HepG2 (cell line): ENCODE data around the gene KCNH1. TPM values are rescaled to one million over a fixed set of nuclear protein-coding genes. Genes with fewer than 3 reads are reported as not detected.

Experiments
- ATAC-seq: fragments of 200-7000 bp; cut with Tn5 transposase; 3 replicates; pipeline ENCODE4 v1.9.1; 2020; ENCODE audit warnings: mild to moderate bottlenecking, moderate library complexity
- BruUV-seq: library from RNA; stranded (reverse); fragments of 400-500 nt; replicated peaks from 2 replicates; lab custom pipeline; 2021; lab: Mats Ljungman, UMichigan
- CTCF ChIA-PET: fragments of 300-600 bp; formaldehyde crosslinking; extraction: SDS; loops from one replicate; lab custom pipeline; 2021; ENCODE audit warnings: low total read pairs, inconsistent platforms, low intra/inter-chr PET ratio; lab: Yijun Ruan, JAX
- POLR2A ChIA-PET: fragments of 350-600 bp; sonication (Branson Sonifier 250); formaldehyde crosslinking; loops from one replicate; lab custom pipeline; 2020; ENCODE audit warnings: antibody characterized with exemption, inconsistent platforms; lab: Yijun Ruan, JAX
- DNase-seq: peaks from one replicate; pipeline ENCODE4 v3.0.0-alpha.2; 2015; ENCODE audit warnings: low spot score
- FAIRE-seq: peaks from 3 replicates; lab custom pipeline; 2011; peaks lifted over from hg19 to GRCh38; lab: Jason Lieb, UNC
- H2AFZ ChIP-seq: one replicate; pipeline ENCODE4 v1.6.1; 2011; ENCODE audit warnings: low read length, inconsistent platforms
- H3K27ac ChIP-seq: fragments of 300-600 bp; 3 replicates; pipeline ENCODE4 v1.8.0; 2011; ENCODE audit warnings: mixed run types, mild to moderate bottlenecking, mixed read lengths, low read length, inconsistent platforms; ENCODE audit not compliant: insufficient read depth; ENCODE audit errors: extremely low read length
- H3K27me3 ChIP-seq, 2 experiments: fragments of 200-600 bp in 1 of 2; 2 replicates in 1 of 2; 3 replicates in 1 of 2; pipeline versions ENCODE4 v1.6.0 to v1.8.0; 2011; ENCODE audit warnings: low read length in 2 of 2, mild to moderate bottlenecking in 2 of 2, moderate library complexity in 2 of 2, inconsistent platforms in 1 of 2; ENCODE audit not compliant: insufficient read depth in 2 of 2, control insufficient read depth in 1 of 2
- H3K36me3 ChIP-seq, 2 experiments: fragments of 200-600 bp in 1 of 2; replicated peaks in 1 of 2; 2 replicates in 1 of 2; 3 replicates in 1 of 2; pipeline versions ENCODE4 v1.5.1 to v1.8.0; 2011; ENCODE audit warnings: low read length in 2 of 2, inconsistent platforms in 1 of 2; ENCODE audit not compliant: insufficient read depth in 2 of 2, control insufficient read depth in 1 of 2
- H3K4me1 ChIP-seq: 2 replicates; pipeline ENCODE4 v1.5.1; 2012; ENCODE audit warnings: low read length, inconsistent platforms; ENCODE audit not compliant: insufficient read depth
- H3K4me2 ChIP-seq: 2 replicates; pipeline ENCODE4 v1.6.0; 2011; ENCODE audit warnings: low read depth, low read length, inconsistent platforms
- H3K4me3 ChIP-seq, 3 experiments: fragments of 200-600 bp in 1 of 3; sonication (generic), shearing (Covaris generic) in 1 of 3; replicated peaks in 1 of 3; 2 replicates each; pipeline ENCODE4 v1.5.1; 2011 to 2016; ENCODE audit warnings: low read length in 3 of 3, inconsistent platforms in 2 of 3, low read depth in 2 of 3, mild to moderate bottlenecking in 2 of 3, control low read depth in 1 of 3, mixed read lengths in 1 of 3; ENCODE audit not compliant: insufficient read depth in 1 of 3
- H3K79me2 ChIP-seq: one replicate; pipeline ENCODE4 v1.6.1; 2011; ENCODE audit warnings: low read length, inconsistent platforms; ENCODE audit not compliant: insufficient read depth
- H3K9ac ChIP-seq: 2 replicates; pipeline ENCODE4 v1.6.0; 2011; ENCODE audit warnings: mild to moderate bottlenecking, low read depth, low read length, inconsistent platforms; ENCODE audit not compliant: insufficient read depth
- H3K9me3 ChIP-seq: 2 replicates; pipeline ENCODE4 v1.5.1; 2012; ENCODE audit warnings: mild to moderate bottlenecking, low read length
- H4K20me1 ChIP-seq: 2 replicates; pipeline ENCODE4 v1.6.0; 2011; ENCODE audit warnings: inconsistent platforms, mild to moderate bottlenecking, low read length, moderate library complexity; ENCODE audit not compliant: insufficient read depth
- MED13 ChIP-seq: sonication (generic); formaldehyde crosslinking; IDR thresholded peaks from 2 replicates; pipeline ENCODE4 v1.5.0; 2020; ENCODE audit warnings: missing genetic modification reagents
- ZNF552 ChIP-seq: sonication (generic); formaldehyde crosslinking; IDR thresholded peaks from 2 replicates; pipeline ENCODE4 v1.9.0; 2022; ENCODE audit warnings: missing genetic modification reagents, mild to moderate bottlenecking, borderline replicate concordance
- ZNF598 ChIP-seq: sonication (generic); formaldehyde crosslinking; IDR thresholded peaks from 2 replicates; pipeline ENCODE4 v1.5.1; 2020; ENCODE audit warnings: mild to moderate bottlenecking, missing genetic modification reagents, borderline replicate concordance
- WGBS: methylation state at CpG from one replicate; pipeline ENCODE4 v1.1.6; 2017; ENCODE audit warnings: low lambda C conversion rate; 5-methylcytosine and 5-hydroxymethylcytosine counted together
- in situ Hi-C: cut with HindIII; loops from 2 replicates; pipeline ENCODE4 v1.10.0; 2017; ENCODE audit warnings: low pct_unique_long_range_greater_than_20kb; ENCODE audit not compliant: extremely low pct_ligation_motif_present
- intact Hi-C: fragments of 100-400 bp; cut with micrococcal nuclease; formaldehyde crosslinking; loops from one replicate; pipeline ENCODE4 v1.10.0; 2022; ENCODE audit not compliant: unreplicated experiment
- polyA plus RNA-seq, 8 experiments: library from polyadenylated mRNA; depleted of rRNA in 3 of 8; stranded (reverse) in 7 of 8; unstranded in 1 of 8; fragments of >200 nt; fragmentation: Illumina TruSeq in 4 of 8; extraction: Trizol in 4 of 8; gene quantifications; 2 replicates each; pipeline versions ENCODE4 v1.2.1 to v1.2.3, GENCODE V29; 2011 to 2016; ENCODE audit warnings: low read depth in 4 of 8, missing spikeins in 1 of 8, mixed read lengths in 1 of 8; ENCODE audit not compliant: insufficient read depth in 1 of 8
- total RNA-seq, 5 experiments: library from RNA; depleted of rRNA; stranded (reverse); fragments of >200 nt; fragmentation: Illumina TruSeq; extraction: Trizol; gene quantifications; 2 replicates each; pipeline ENCODE4 v1.2.3, GENCODE V29; 2016; ENCODE audit warnings: low read depth in 1 of 5
- TF ChIP-seq, protein P1 (sequence below), 2 experiments: IDR thresholded peaks; 2 replicates each; pipeline ENCODE4 v1.6.1; 2011 to 2012; ENCODE audit warnings: low read length in 2 of 2, borderline replicate concordance in 1 of 2, low read depth in 1 of 2, mild to moderate bottlenecking in 1 of 2, moderate library complexity in 1 of 2

Gene KCNH1
- total and polyA plus RNA-seq, 2 of the 13 experiments (the other 11 are each of a cell fraction or from before 2014, with no cell fraction given) = not detected

DNA sequence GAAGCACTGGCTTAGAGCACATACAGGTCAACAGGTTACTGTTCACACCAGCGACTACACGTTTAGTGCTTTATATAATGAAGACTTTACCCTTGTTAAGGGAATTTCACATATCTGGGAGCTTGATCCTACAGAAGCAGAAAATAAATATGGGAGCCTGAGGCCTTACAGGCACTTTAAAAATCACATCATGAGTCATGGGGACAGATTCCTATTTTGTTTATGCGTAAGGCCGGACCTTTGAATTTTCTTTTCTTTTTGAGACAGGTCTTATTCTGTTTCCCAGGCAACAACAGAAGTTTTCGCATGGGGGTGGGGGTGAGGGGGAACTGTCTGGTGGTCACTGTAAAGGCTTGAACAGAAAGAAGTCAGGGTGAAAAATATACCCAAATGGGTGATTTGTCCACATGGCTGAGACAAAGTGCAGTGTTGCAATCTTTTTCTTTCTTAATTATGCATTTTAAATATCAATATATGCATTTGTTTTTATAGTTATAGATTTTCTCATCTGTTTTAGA is 276.7 kb downstream of the KCNH1 start (continued):
- TF ChIP-seq ZNF598 (CRISPR knock-in tag) (no peak), ZNF552 (CRISPR knock-in tag) (no peak)

DNA sequence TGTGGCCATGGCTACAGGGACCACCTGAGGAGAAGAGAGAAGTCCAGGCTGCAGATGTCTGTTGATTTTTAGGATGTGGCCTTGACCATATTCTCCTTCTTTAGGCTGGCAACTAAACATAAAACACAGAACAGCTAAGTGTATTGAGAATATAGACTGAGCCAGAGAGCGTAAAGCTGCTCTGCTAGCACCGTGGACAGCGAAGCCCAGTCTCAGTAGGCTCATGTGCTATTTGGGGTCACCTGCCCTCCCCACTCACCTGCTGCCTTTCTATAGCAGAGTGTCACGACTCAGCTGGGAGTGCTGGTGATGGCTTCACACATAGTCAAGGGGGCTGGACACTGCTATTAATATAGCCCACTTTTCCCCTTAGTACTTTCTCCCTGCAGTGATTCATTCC is 278.5 kb downstream of the KCNH1 start:
- Histone ChIP-seq H3K79me2 (no peaks in the 10 kb centered on the region), H4K20me1 (no peaks in the 10 kb centered on the region), H3K4me1 (no peaks in the 10 kb centered on the region), H3K4me2 (no peak overlapping the region), H3K9me3 (no peaks in the 10 kb centered on the region), H3K9ac (no peak overlapping the region), H3K27me3 (no peaks in the 10 kb centered on the region), H2AFZ (no peak overlapping the region), H3K27ac (no peak overlapping the region), H3K4me3 (no peak overlapping the region), H3K36me3 (no peaks in the 10 kb centered on the region)
- FAIRE-seq (no peak), ATAC-seq (no peak), DNase-seq (no peak)
- in situ Hi-C loops (no loop called here), intact Hi-C loops (no loop called here)
- ChIA-PET POLR2A (no interaction called here), CTCF (no interaction called here)
- no TSS peak for BruUV-seq
- TF ChIP-seq, protein P1, sequence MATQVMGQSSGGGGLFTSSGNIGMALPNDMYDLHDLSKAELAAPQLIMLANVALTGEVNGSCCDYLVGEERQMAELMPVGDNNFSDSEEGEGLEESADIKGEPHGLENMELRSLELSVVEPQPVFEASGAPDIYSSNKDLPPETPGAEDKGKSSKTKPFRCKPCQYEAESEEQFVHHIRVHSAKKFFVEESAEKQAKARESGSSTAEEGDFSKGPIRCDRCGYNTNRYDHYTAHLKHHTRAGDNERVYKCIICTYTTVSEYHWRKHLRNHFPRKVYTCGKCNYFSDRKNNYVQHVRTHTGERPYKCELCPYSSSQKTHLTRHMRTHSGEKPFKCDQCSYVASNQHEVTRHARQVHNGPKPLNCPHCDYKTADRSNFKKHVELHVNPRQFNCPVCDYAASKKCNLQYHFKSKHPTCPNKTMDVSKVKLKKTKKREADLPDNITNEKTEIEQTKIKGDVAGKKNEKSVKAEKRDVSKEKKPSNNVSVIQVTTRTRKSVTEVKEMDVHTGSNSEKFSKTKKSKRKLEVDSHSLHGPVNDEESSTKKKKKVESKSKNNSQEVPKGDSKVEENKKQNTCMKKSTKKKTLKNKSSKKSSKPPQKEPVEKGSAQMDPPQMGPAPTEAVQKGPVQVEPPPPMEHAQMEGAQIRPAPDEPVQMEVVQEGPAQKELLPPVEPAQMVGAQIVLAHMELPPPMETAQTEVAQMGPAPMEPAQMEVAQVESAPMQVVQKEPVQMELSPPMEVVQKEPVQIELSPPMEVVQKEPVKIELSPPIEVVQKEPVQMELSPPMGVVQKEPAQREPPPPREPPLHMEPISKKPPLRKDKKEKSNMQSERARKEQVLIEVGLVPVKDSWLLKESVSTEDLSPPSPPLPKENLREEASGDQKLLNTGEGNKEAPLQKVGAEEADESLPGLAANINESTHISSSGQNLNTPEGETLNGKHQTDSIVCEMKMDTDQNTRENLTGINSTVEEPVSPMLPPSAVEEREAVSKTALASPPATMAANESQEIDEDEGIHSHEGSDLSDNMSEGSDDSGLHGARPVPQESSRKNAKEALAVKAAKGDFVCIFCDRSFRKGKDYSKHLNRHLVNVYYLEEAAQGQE (IDR thresholded peaks at IDR 0.05; ENCODE audit: borderline replicate concordance in 1 of 2, low read depth in 1 of 2, low read length in 2 of 2) = peak; percentile 16 to 80
- TF ChIP-seq MED13 (CRISPR knock-in tag) = no peak
- WGBS = 10% methylated on average over 3 of the region's 4 CpGs
